ENCODE measurements around the gene GPHN.

GPHN gene

GRCh38 chr14:67151082-67151666, 643.2 kb downstream of the GPHN start:
- H3K36me3 Mint-ChIP-seq (ENCODE audit: low read depth): no peaks in the 10 kb centered on the region
- H3K4me1 Mint-ChIP-seq: no peaks in the 10 kb centered on the region
- TF ChIP-seq CTCF (IDR thresholded peaks at IDR 0.05; ENCODE audit: unreplicated experiment in 3 of 3): peak in 2 of 3 experiments; percentile 16 to 26
- no peak overlapping the region for H3K27ac Mint-ChIP-seq
- no peaks in the 10 kb centered on the region for H3K27me3 Mint-ChIP-seq (ENCODE audit: low read depth)
- no peaks in the 10 kb centered on the region for H3K9me3 Mint-ChIP-seq
- H3K4me3 Mint-ChIP-seq: no peak overlapping the region

GRCh38 chr14:67158566-67158965, 650.6 kb downstream of the GPHN start:
- no peak for TF ChIP-seq CTCF (IDR thresholded peaks at IDR 0.05; ENCODE audit: unreplicated experiment in 3 of 3)
- Mint-ChIP-seq H3K27ac (no peak overlapping the region), H3K27me3 (ENCODE audit: low read depth) (no peaks in the 10 kb centered on the region), H3K9me3 (no peaks in the 10 kb centered on the region), H3K4me1 (no peaks in the 10 kb centered on the region), H3K4me3 (no peak overlapping the region), H3K36me3 (ENCODE audit: low read depth) (no peaks in the 10 kb centered on the region)

DNA sequence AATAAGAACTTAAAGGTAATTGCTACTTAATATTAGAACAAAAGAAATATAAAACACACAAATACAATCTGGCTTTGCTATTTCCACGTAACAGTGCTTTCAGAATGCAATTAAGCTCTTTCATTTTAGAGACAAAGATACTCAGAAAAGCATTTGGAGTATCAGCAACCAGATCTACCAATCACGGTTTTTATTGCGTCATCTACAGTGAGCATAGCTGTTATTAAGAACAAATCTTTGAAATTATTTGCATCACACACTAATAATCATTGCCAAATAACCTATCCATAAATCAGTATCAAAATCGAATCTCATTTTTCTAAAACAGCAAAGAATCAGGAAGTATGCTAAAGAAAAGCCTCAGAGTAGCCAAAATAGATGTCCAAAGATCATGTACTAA, 654.4 kb downstream of the GPHN start:
- no peaks in the 10 kb centered on the region for H3K36me3 Mint-ChIP-seq (ENCODE audit: low read depth)
- H3K4me3 Mint-ChIP-seq: no peak overlapping the region
- H3K27ac Mint-ChIP-seq: no peak overlapping the region
- no peaks in the 10 kb centered on the region for H3K4me1 Mint-ChIP-seq
- H3K9me3 Mint-ChIP-seq: no peaks in the 10 kb centered on the region
- no peak for TF ChIP-seq CTCF (IDR thresholded peaks at IDR 0.05; ENCODE audit: unreplicated experiment in 3 of 3)
- no peaks in the 10 kb centered on the region for H3K27me3 Mint-ChIP-seq (ENCODE audit: low read depth)

GRCh38 chr14:67166450-67166853, 658.5 kb downstream of the GPHN start:
- Mint-ChIP-seq H3K27me3 (ENCODE audit: low read depth) (no peaks in the 10 kb centered on the region), H3K27ac (no peak overlapping the region), H3K36me3 (ENCODE audit: low read depth) (peaks cover 10% of the 10 kb centered on the region), H3K4me3 (no peak overlapping the region), H3K9me3 (peaks cover 2% of the 10 kb centered on the region), H3K4me1 (no peaks in the 10 kb centered on the region)
- peak; percentile 72 to 84 (median 81) for TF ChIP-seq CTCF (IDR thresholded peaks at IDR 0.05; ENCODE audit: unreplicated experiment in 3 of 3)

GRCh38 chr14:67167420-67168109, 659.6 kb downstream of the GPHN start:
- Mint-ChIP-seq H3K36me3 (ENCODE audit: low read depth) (peaks cover 21% of the 10 kb centered on the region), H3K4me3 (no peak overlapping the region), H3K4me1 (no peaks in the 10 kb centered on the region), H3K27me3 (ENCODE audit: low read depth) (no peaks in the 10 kb centered on the region), H3K9me3 (peaks cover 2% of the 10 kb centered on the region), H3K27ac (peak overlapping the region in 1 of 3 experiments; percentile 15)
- TF ChIP-seq CTCF (IDR thresholded peaks at IDR 0.05; ENCODE audit: unreplicated experiment in 3 of 3): no peak

GRCh38 chr14:67168110-67168441, 660.1 kb downstream of the GPHN start:
- no peak for TF ChIP-seq CTCF (IDR thresholded peaks at IDR 0.05; ENCODE audit: unreplicated experiment in 3 of 3)
- no peaks in the 10 kb centered on the region for H3K4me1 Mint-ChIP-seq
- H3K4me3 Mint-ChIP-seq: no peak overlapping the region
- peak overlapping the region in 1 of 3 experiments; percentile 15 for H3K27ac Mint-ChIP-seq
- H3K27me3 Mint-ChIP-seq (ENCODE audit: low read depth): no peaks in the 10 kb centered on the region
- H3K36me3 Mint-ChIP-seq (ENCODE audit: low read depth): peaks cover 26% of the 10 kb centered on the region
- H3K9me3 Mint-ChIP-seq: peaks cover 6% of the 10 kb centered on the region

Data from nephron (organoid).